Stimulated activated CD4-positive, alpha-beta T cell treated with anti-CD3 and anti-CD28 coated beads, TNF-alpha, amount 100 ng/mL, for 48 hours (primary cell): ENCODE data around the gene NPC2.
"Not testable (repeated sequence)": the region's sequence is repeated elsewhere in the genome, so short reads cannot be mapped to it uniquely, and the experiment has no call there.

Experiments
- DNase-seq, 3 donors: peaks; one replicate each; pipeline ENCODE4 v3.0.0-alpha.2; 2020; ENCODE audit warnings: low read depth in 3 of 3

Gene NPC2

GRCh38 chr14:74492776-74493342, at the start of gene NPC2:
Gene NPC2, minus strand, starts transcription at chr14:74493305. Its CDS starts 31 bp downstream, at chr14:74493274.
- no peak for DNase-seq

- DNase-seq = no peak
Observed at GRCh38 chr14:74542056-74542685, 49.1 kb upstream of the NPC2 start.

- DNase-seq = no peak
Observed at GRCh38 chr14:74541225-74541624, 48.1 kb upstream of the NPC2 start.

GRCh38 chr14:74539503-74539902, 46.4 kb upstream of the NPC2 start:
- no peak for DNase-seq

- DNase-seq = no peak
Observed at GRCh38 chr14:74538411-74539391, 45.6 kb upstream of the NPC2 start.

- not testable (repeated sequence) for DNase-seq
Observed at GRCh38 chr14:74536336-74536735, 43.2 kb upstream of the NPC2 start.

GRCh38 chr14:74535756-74536325, 42.7 kb upstream of the NPC2 start:
- no peak for DNase-seq

- no peak for DNase-seq
Observed at GRCh38 chr14:74533576-74533975, 40.5 kb upstream of the NPC2 start.

- DNase-seq = no peak
Observed at GRCh38 chr14:74532246-74532645, 39.1 kb upstream of the NPC2 start.

GRCh38 chr14:74531467-74531866, 38.4 kb upstream of the NPC2 start:
- no peak for DNase-seq

GRCh38 chr14:74531006-74531405, 37.9 kb upstream of the NPC2 start:
- DNase-seq = no peak

- DNase-seq = no peak
Observed at GRCh38 chr14:74528886-74529285, 35.8 kb upstream of the NPC2 start.

GRCh38 chr14:74528406-74528805, 35.3 kb upstream of the NPC2 start:
- no peak for DNase-seq

GRCh38 chr14:74527736-74528280, 34.7 kb upstream of the NPC2 start:
- DNase-seq = no peak

GRCh38 chr14:74526854-74527585, 33.9 kb upstream of the NPC2 start:
- DNase-seq = no peak

- DNase-seq = no peak
Observed at GRCh38 chr14:74525361-74525851, 32.3 kb upstream of the NPC2 start.

- no peak for DNase-seq
Observed at GRCh38 chr14:74524812-74525135, 31.7 kb upstream of the NPC2 start.

- no peak for DNase-seq
Observed at GRCh38 chr14:74524076-74524811, 31.1 kb upstream of the NPC2 start.

- DNase-seq = no peak
Observed at GRCh38 chr14:74522740-74523139, 29.6 kb upstream of the NPC2 start.

GRCh38 chr14:74521756-74522155, 28.7 kb upstream of the NPC2 start:
- DNase-seq = no peak
